ENCODE data around the gene ARF6. TPM values are rescaled to one million over a fixed set of nuclear protein-coding genes. Genes with fewer than 3 reads are reported as not detected.
"Not testable (repeated sequence)": the region's sequence is repeated elsewhere in the genome, so short reads cannot be mapped to it uniquely, and the experiment has no call there.

ARF6 gene
- total and polyA plus RNA-seq, 9 donors: 16.0 to 48.9 (median 36.0) TPM

GRCh38 chr14:49892301-49892635, 614 bp upstream of the ARF6 start:
- Histone ChIP-seq H3K36me3 (ENCODE audit: control insufficient read depth, insufficient read depth, low read length) (peaks cover 6% of the 10 kb centered on the region), H3K4me1 (ENCODE audit: control insufficient read depth, insufficient read depth, low read length) (peaks cover 8% of the 10 kb centered on the region), H3K27me3 (ENCODE audit: control insufficient read depth, insufficient read depth, low read length) (no peaks in the 10 kb centered on the region), H3K4me3 (ENCODE audit: low read length) (peak overlapping the region; percentile 86), H3K27ac (ENCODE audit: low read length) (peak overlapping the region; percentile 98), H3K9me3 (replicated peaks; ENCODE audit: control insufficient read depth, low read depth, low read length) (no peaks in the 10 kb centered on the region)
- DNase-seq: peak; percentile 96
- 0% methylated on average over 5 of the region's 12 CpGs for WGBS (ENCODE audit: insufficient coverage)

DNA sequence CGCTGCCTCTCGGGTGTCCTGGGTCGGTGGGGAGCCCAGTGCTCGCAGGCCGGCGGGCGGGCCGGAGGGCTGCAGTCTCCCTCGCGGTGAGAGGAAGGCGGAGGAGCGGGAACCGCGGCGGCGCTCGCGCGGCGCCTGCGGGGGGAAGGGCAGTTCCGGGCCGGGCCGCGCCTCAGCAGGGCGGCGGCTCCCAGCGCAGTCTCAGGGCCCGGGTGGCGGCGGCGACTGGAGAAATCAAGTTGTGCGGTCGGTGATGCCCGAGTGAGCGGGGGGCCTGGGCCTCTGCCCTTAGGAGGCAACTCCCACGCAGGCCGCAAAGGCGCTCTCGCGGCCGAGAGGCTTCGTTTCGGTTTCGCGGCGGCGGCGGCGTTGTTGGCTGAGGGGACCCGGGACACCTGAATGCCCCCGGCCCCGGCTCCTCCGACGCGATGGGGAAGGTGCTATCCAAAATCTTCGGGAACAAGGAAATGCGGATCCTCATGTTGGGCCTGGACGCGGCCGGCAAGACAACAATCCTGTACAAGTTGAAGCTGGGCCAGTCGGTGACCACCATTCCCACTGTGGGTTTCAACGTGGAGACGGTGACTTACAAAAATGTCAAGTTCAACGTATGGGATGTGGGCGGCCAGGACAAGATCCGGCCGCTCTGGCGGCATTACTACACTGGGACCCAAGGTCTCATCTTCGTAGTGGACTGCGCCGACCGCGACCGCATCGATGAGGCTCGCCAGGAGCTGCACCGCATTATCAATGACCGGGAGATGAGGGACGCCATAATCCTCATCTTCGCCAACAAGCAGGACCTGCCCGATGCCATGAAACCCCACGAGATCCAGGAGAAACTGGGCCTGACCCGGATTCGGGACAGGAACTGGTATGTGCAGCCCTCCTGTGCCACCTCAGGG, 679 bp downstream of the ARF6 start:
- whole genome bisulfite sequencing (ENCODE audit: insufficient coverage): under 1% methylated on average over 80 of the region's 85 CpGs
- Histone ChIP-seq H3K27me3 (ENCODE audit: control insufficient read depth, insufficient read depth, low read length) (no peaks in the 10 kb centered on the region), H3K4me1 (ENCODE audit: control insufficient read depth, insufficient read depth, low read length) (peaks cover 8% of the 10 kb centered on the region), H3K27ac (ENCODE audit: low read length) (peak overlapping the region; percentile 98), H3K36me3 (ENCODE audit: control insufficient read depth, insufficient read depth, low read length) (peaks cover 6% of the 10 kb centered on the region), H3K4me3 (ENCODE audit: low read length) (peak overlapping the region; percentile 86), H3K9me3 (replicated peaks; ENCODE audit: control insufficient read depth, low read depth, low read length) (no peaks in the 10 kb centered on the region)
- DNase-seq: peak; percentile 61

DNA sequence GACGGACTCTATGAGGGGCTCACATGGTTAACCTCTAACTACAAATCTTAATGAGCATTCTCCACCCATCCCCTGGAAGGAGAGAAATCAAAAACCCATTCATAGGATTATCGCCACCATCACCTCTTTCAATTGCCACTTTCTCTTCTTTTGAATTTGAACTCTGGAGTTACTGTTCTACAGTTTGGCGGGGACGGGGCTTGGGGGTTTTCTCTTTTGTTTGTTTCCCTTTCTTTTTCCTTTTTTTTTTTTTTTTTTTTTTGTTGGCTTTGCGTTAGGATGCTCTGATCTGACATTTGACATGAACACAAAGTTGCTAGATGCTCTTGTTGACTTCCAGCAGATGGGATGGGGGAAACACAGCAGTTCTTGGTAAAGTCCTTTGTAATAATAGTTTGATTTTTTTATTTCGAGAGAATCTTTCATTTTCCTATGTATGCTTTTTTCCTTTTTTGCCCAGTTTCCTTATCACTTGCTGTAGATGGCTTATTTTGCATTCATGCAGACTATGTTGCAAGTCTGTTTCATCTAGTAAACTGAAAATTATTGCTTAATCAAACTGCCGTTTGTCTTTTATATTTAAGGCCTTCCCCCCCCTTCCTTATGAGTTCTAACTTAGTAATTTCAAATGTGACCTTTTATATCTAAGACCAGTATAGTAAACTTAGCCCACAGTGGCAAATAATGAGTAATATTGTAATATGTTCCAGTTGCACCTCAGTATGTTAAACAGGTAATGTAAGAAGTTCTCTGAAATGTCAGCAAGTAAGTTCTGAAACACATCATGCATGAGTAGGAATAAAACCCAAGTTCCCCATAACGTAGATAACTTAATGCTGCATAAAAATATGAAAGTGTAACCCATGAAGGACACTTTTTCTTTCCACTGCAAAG, 1.6 kb downstream of the ARF6 start:
- not testable (repeated sequence) for DNase-seq; H3K9me3 ChIP-seq (replicated peaks; ENCODE audit: control insufficient read depth, low read depth, low read length); H3K36me3 ChIP-seq (ENCODE audit: control insufficient read depth, insufficient read depth, low read length); H3K27me3 ChIP-seq (ENCODE audit: control insufficient read depth, insufficient read depth, low read length); H3K4me1 ChIP-seq (ENCODE audit: control insufficient read depth, insufficient read depth, low read length)
- Histone ChIP-seq H3K27ac (ENCODE audit: low read length) (peak overlapping the region; percentile 98), H3K4me3 (ENCODE audit: low read length) (peak overlapping the region; percentile 86)
- no CpG with 5 or more reads among the region's 8 CpGs for WGBS (ENCODE audit: insufficient coverage)

DNA sequence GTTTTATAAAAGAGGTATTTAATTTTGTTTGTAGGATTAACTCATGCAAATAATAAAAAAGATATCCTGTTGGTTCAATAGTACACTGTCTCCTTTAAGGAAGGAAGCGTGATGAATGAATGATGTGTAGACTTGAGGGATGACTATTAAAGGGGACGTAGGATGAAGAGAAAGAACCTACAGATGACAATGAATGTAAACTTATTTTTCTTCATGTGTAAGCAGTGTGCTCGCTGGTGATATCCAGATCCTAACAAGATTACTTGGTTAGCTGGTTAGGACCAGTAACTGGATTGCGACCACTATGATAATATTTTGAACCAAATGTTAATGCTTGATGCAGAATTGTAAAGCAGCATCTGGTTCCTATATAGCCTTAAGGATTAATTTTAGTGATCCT, 2.6 kb downstream of the ARF6 start:
- no CpG with 5 or more reads among the region's 4 CpGs for WGBS (ENCODE audit: insufficient coverage)
- Histone ChIP-seq H3K4me1 (ENCODE audit: control insufficient read depth, insufficient read depth, low read length) (peaks cover 8% of the 10 kb centered on the region), H3K27ac (ENCODE audit: low read length) (peak overlapping the region; percentile 38), H3K4me3 (ENCODE audit: low read length) (peak overlapping the region; percentile 31), H3K36me3 (ENCODE audit: control insufficient read depth, insufficient read depth, low read length) (peaks cover 6% of the 10 kb centered on the region), H3K9me3 (replicated peaks; ENCODE audit: control insufficient read depth, low read depth, low read length) (no peaks in the 10 kb centered on the region), H3K27me3 (ENCODE audit: control insufficient read depth, insufficient read depth, low read length) (no peaks in the 10 kb centered on the region)
- DNase-seq: no peak

- DNase-seq; H3K36me3 ChIP-seq (ENCODE audit: control insufficient read depth, insufficient read depth, low read length); H3K4me1 ChIP-seq (ENCODE audit: control insufficient read depth, insufficient read depth, low read length); H3K27me3 ChIP-seq (ENCODE audit: control insufficient read depth, insufficient read depth, low read length); H3K9me3 ChIP-seq (replicated peaks; ENCODE audit: control insufficient read depth, low read depth, low read length); H3K4me3 ChIP-seq (ENCODE audit: low read length): not testable (repeated sequence)
- H3K27ac ChIP-seq (ENCODE audit: low read length): peak overlapping the region; percentile 37
Measured at GRCh38 chr14:49896272-49896671, 3.4 kb downstream of the ARF6 start.

- Histone ChIP-seq H3K27ac (ENCODE audit: low read length) (peak overlapping the region; percentile 6), H3K4me1 (ENCODE audit: control insufficient read depth, insufficient read depth, low read length) (peaks cover 3% of the 10 kb centered on the region), H3K9me3 (replicated peaks; ENCODE audit: control insufficient read depth, low read depth, low read length) (no peaks in the 10 kb centered on the region), H3K4me3 (ENCODE audit: low read length) (no peak overlapping the region), H3K27me3 (ENCODE audit: control insufficient read depth, insufficient read depth, low read length) (no peaks in the 10 kb centered on the region), H3K36me3 (ENCODE audit: control insufficient read depth, insufficient read depth, low read length) (peaks cover 6% of the 10 kb centered on the region)
- 68% methylated on average over 4 of the region's 5 CpGs for WGBS (ENCODE audit: insufficient coverage)
- DNase-seq: no peak
Measured at GRCh38 chr14:49896966-49897365, 4.1 kb downstream of the ARF6 start.

- no peak overlapping the region for H3K4me3 ChIP-seq (ENCODE audit: low read length)
- H3K27ac ChIP-seq (ENCODE audit: low read length): no peak overlapping the region
- peaks cover 2% of the 10 kb centered on the region for H3K4me1 ChIP-seq (ENCODE audit: control insufficient read depth, insufficient read depth, low read length)
- H3K36me3 ChIP-seq (ENCODE audit: control insufficient read depth, insufficient read depth, low read length): peaks cover 6% of the 10 kb centered on the region
- H3K27me3 ChIP-seq (ENCODE audit: control insufficient read depth, insufficient read depth, low read length): no peaks in the 10 kb centered on the region
- no peaks in the 10 kb centered on the region for H3K9me3 ChIP-seq (replicated peaks; ENCODE audit: control insufficient read depth, low read depth, low read length)
- no peak for DNase-seq
- no CpG with 5 or more reads among the region's 1 CpG for WGBS (ENCODE audit: insufficient coverage)
Measured at GRCh38 chr14:49897414-49897813, 4.5 kb downstream of the ARF6 start.

GRCh38 chr14:49897965-49898364, 5.1 kb downstream of the ARF6 start:
- Histone ChIP-seq H3K36me3 (ENCODE audit: control insufficient read depth, insufficient read depth, low read length) (peaks cover 6% of the 10 kb centered on the region), H3K27ac (ENCODE audit: low read length) (no peak overlapping the region), H3K9me3 (replicated peaks; ENCODE audit: control insufficient read depth, low read depth, low read length) (no peaks in the 10 kb centered on the region), H3K27me3 (ENCODE audit: control insufficient read depth, insufficient read depth, low read length) (no peaks in the 10 kb centered on the region), H3K4me1 (ENCODE audit: control insufficient read depth, insufficient read depth, low read length) (peaks cover 2% of the 10 kb centered on the region), H3K4me3 (ENCODE audit: low read length) (no peak overlapping the region)
- no peak for DNase-seq
- WGBS (ENCODE audit: insufficient coverage): no CpG with 5 or more reads among the region's 1 CpG

GRCh38 chr14:49898485-49898884, 5.6 kb downstream of the ARF6 start:
- 100% methylated on average over 1 of the region's 2 CpGs for WGBS (ENCODE audit: insufficient coverage)
- no peak overlapping the region for H3K27ac ChIP-seq (ENCODE audit: low read length)

DNA sequence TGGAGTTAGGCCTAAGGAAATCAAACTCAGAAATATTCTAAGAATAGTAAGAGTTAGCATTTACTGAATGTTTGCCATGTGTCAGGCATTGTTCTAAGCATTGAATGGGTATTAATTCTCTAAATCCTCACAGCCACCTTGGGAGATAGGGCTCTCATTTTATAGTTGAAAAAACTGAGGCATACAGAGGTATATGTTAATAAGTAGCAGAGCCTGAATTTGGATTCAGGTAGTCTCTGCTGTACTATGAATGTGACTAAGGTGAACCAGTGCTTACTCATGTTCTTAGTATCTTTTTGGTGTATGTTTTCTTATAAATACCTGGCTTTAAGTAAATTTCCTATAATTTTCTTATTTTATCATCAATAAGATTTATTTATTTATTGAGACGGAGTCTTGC, 8.1 kb downstream of the ARF6 start:
- Histone ChIP-seq H3K4me3 (ENCODE audit: low read length) (no peak overlapping the region), H3K4me1 (ENCODE audit: control insufficient read depth, insufficient read depth, low read length) (peaks cover 2% of the 10 kb centered on the region), H3K27ac (ENCODE audit: low read length) (no peak overlapping the region), H3K9me3 (replicated peaks; ENCODE audit: control insufficient read depth, low read depth, low read length) (no peaks in the 10 kb centered on the region), H3K36me3 (ENCODE audit: control insufficient read depth, insufficient read depth, low read length) (no peaks in the 10 kb centered on the region), H3K27me3 (ENCODE audit: control insufficient read depth, insufficient read depth, low read length) (no peaks in the 10 kb centered on the region)
- no CpG with 5 or more reads among the region's 1 CpG for WGBS (ENCODE audit: insufficient coverage)
- DNase-seq: no peak

More at GRCh38 chr14:49898485-49898884, 5.6 kb downstream of the ARF6 start:
- no peak overlapping the region for H3K4me3 ChIP-seq (ENCODE audit: low read length)
- peaks cover 2% of the 10 kb centered on the region for H3K4me1 ChIP-seq (ENCODE audit: control insufficient read depth, insufficient read depth, low read length)
- H3K36me3 ChIP-seq (ENCODE audit: control insufficient read depth, insufficient read depth, low read length): peaks cover 6% of the 10 kb centered on the region
- H3K9me3 ChIP-seq (replicated peaks; ENCODE audit: control insufficient read depth, low read depth, low read length): no peaks in the 10 kb centered on the region
- no peak for DNase-seq
- no peaks in the 10 kb centered on the region for H3K27me3 ChIP-seq (ENCODE audit: control insufficient read depth, insufficient read depth, low read length)
